GM12878 (cell line): ENCODE results near the gene GPT2. TPM values are rescaled to one million over a fixed set of nuclear protein-coding genes. Genes with fewer than 3 reads are reported as not detected.

Source experiments
- ATAC-seq: fragments of 200-7000 bp; cut with Tn5 transposase; 3 replicates; pipeline ENCODE4 v1.9.1; 2020; ENCODE audit warnings: mild to moderate bottlenecking, moderate library complexity
- BruUV-seq: library from RNA; stranded (reverse); fragments of 400-500 nt; replicated peaks from 2 replicates; lab custom pipeline; 2021; lab: Mats Ljungman, UMichigan
- CTCF ChIA-PET: fragments of 300-600 bp; sonication (Branson Sonifier 250); formaldehyde crosslinking; extraction: SDS; loops from one replicate; lab custom pipeline; 2021; ENCODE audit warnings: inconsistent platforms; lab: Yijun Ruan, JAX
- POLR2A ChIA-PET: fragments of 350-600 bp; formaldehyde crosslinking; extraction: SDS; loops from one replicate; lab custom pipeline; 2021; ENCODE audit warnings: inconsistent platforms; lab: Charles Lee
- RAD21 ChIA-PET: fragments of 300-600 bp; sonication (Branson Sonifier 250); formaldehyde crosslinking; loops from one replicate; lab custom pipeline; 2023; ENCODE audit warnings: antibody characterized with exemption; ENCODE audit not compliant: unreplicated experiment; lab: Charles Lee
- SMC1A ChIA-PET: fragments of 300-600 bp; sonication (Branson Sonifier 250); formaldehyde crosslinking; loops from one replicate; lab custom pipeline; 2023; ENCODE audit not compliant: unreplicated experiment, uncharacterized antibody; lab: Charles Lee
- DNase-seq: peaks from one replicate; pipeline ENCODE4 v3.0.0-alpha.2; 2011; ENCODE audit warnings: low read depth, low spot score
- FAIRE-seq: peaks from 3 replicates; lab custom pipeline; 2011; peaks lifted over from hg19 to GRCh38; lab: Jason Lieb, UNC
- H2AFZ ChIP-seq: 2 replicates; pipeline ENCODE4 v1.6.0; 2011; ENCODE audit warnings: low read depth, low read length, control low read depth; ENCODE audit not compliant: control insufficient read depth
- H3K27ac ChIP-seq: 2 replicates; pipeline ENCODE4 v1.5.1; 2011; ENCODE audit warnings: control low read depth; ENCODE audit not compliant: control insufficient read depth, insufficient read depth
- H3K27me3 ChIP-seq, 2 experiments: replicated peaks in 1 of 2; 2 replicates each; pipeline versions ENCODE4 v1.6.0 to v1.6.1; 2011; ENCODE audit warnings: low read length in 1 of 2; ENCODE audit not compliant: control insufficient read depth in 2 of 2, insufficient read depth in 2 of 2
- H3K36me3 ChIP-seq, 2 experiments: 2 replicates each; pipeline ENCODE4 v1.5.1; 2011; ENCODE audit warnings: low read length in 1 of 2; ENCODE audit not compliant: control insufficient read depth in 2 of 2, insufficient read depth in 2 of 2
- H3K4me1 ChIP-seq: 2 replicates; pipeline ENCODE4 v1.6.1; 2011; ENCODE audit warnings: mild to moderate bottlenecking, low read length, moderate library complexity, mixed read lengths; ENCODE audit not compliant: control insufficient read depth, insufficient read depth
- H3K4me2 ChIP-seq: 2 replicates; pipeline ENCODE4 v1.6.0; 2011; ENCODE audit warnings: control low read depth; ENCODE audit not compliant: control insufficient read depth, insufficient read depth
- H3K4me3 ChIP-seq: fragments of 200-600 bp; sonication (generic); 2 replicates; pipeline ENCODE4 v1.5.1; 2016
- H3K79me2 ChIP-seq: 2 replicates; pipeline ENCODE4 v1.6.0; 2011; ENCODE audit warnings: low read length; ENCODE audit not compliant: control insufficient read depth, insufficient read depth
- H3K9ac ChIP-seq: 2 replicates; pipeline ENCODE4 v1.8.0; 2011; ENCODE audit warnings: low read length, control low read depth, mixed read lengths; ENCODE audit not compliant: control insufficient read depth, insufficient read depth
- H3K9me3 ChIP-seq: replicated peaks from 3 replicates; pipeline ENCODE4 v1.5.1; 2011; ENCODE audit warnings: mild to moderate bottlenecking, low read length; ENCODE audit not compliant: control insufficient read depth, insufficient read depth
- H4K20me1 ChIP-seq: 2 replicates; pipeline ENCODE4 v1.6.0; 2011; ENCODE audit not compliant: control insufficient read depth, insufficient read depth
- BCLAF1 ChIP-seq: fragments of 450-650 bp; IDR thresholded peaks from 2 replicates; pipeline ENCODE4 v1.6.1; 2017; ENCODE audit warnings: antibody characterized with exemption, mild to moderate bottlenecking, moderate library complexity
- BHLHE40 ChIP-seq, 2 experiments: fragments of 450-650 bp in 1 of 2; IDR thresholded peaks; 2 replicates each; pipeline ENCODE4 v1.6.1; 2011 to 2017; ENCODE audit warnings: low read depth in 2 of 2, borderline replicate concordance in 1 of 2, improper control_type of control experiment in 1 of 2, low read length in 1 of 2, mild to moderate bottlenecking in 1 of 2
- CHD1 ChIP-seq: IDR thresholded peaks from 2 replicates; pipeline ENCODE4 v1.6.1; 2012; ENCODE audit warnings: low read depth, low read length, improper control_type of control experiment
- CHD4 ChIP-seq: fragments of 200-600 bp; sonication (generic); IDR thresholded peaks from 2 replicates; pipeline ENCODE4 v1.6.1; 2016; ENCODE audit warnings: mild to moderate bottlenecking
- EZH2 ChIP-seq: IDR thresholded peaks from 2 replicates; pipeline ENCODE4 v1.6.1; 2012; ENCODE audit warnings: low read depth, mild to moderate bottlenecking, control low read depth, inconsistent platforms, low read length, borderline replicate concordance; ENCODE audit not compliant: control insufficient read depth
- NR2F1 ChIP-seq: fragments of 450-650 bp; conservative IDR thresholded peaks from 2 replicates; pipeline ENCODE4 v1.6.1; 2017; ENCODE audit warnings: mild to moderate bottlenecking
- POLR2A ChIP-seq: IDR thresholded peaks from 2 replicates; pipeline ENCODE4 v1.6.1; 2011; ENCODE audit warnings: low read depth, mild to moderate bottlenecking, low read length
- RELB ChIP-seq: fragments of 450-650 bp; IDR thresholded peaks from 2 replicates; pipeline ENCODE4 v1.6.1; 2017; ENCODE audit warnings: low read depth, mild to moderate bottlenecking, moderate library complexity
- SIN3A ChIP-seq: IDR thresholded peaks from 2 replicates; pipeline ENCODE4 v1.6.1; 2012; ENCODE audit warnings: low read depth, low read length, improper control_type of control experiment
- SMAD1 ChIP-seq: fragments of 450-650 bp; IDR thresholded peaks from 2 replicates; pipeline ENCODE4 v1.6.1; 2018; ENCODE audit warnings: mild to moderate bottlenecking, low read depth; ENCODE audit not compliant: partially characterized antibody
- TCF3 ChIP-seq: IDR thresholded peaks from 2 replicates; pipeline ENCODE4 v1.6.1; 2012; ENCODE audit warnings: low read depth, mild to moderate bottlenecking, low read length, borderline replicate concordance; ENCODE audit not compliant: insufficient read depth
- ZNF274 ChIP-seq: IDR thresholded peaks from one replicate; pipeline ENCODE4 v1.8.0; 2011; ENCODE audit not compliant: insufficient read length, insufficient read depth
- WGBS: methylation state at CpG from one replicate; pipeline ENCODE4 v1.1.6; 2016; ENCODE audit warnings: low lambda C conversion rate; ENCODE audit not compliant: insufficient replicate concordance, insufficient coverage; ENCODE audit errors: missing lambda C conversion rate; 5-methylcytosine and 5-hydroxymethylcytosine counted together
- in situ Hi-C: fragments of 300-500 bp; cut with MboI; formaldehyde crosslinking; loops from 9 replicates; pipeline ENCODE4 v1.14.3; 2018; ENCODE audit warnings: mixed read lengths
- intact Hi-C: fragments of 100-400 bp; cut with micrococcal nuclease; formaldehyde crosslinking; loops from one replicate; pipeline ENCODE4 v1.14.2; 2022; ENCODE audit not compliant: unreplicated experiment
- polyA plus RNA-seq, 11 experiments: library from polyadenylated mRNA; depleted of rRNA in 4 of 11; unstranded in 6 of 11; stranded (reverse) in 5 of 11; fragments of >200 nt; fragmentation: Nextera tagmentation in 4 of 11; fragmentation: Illumina TruSeq in 1 of 11; extraction: Ambion mirVana in 4 of 11; extraction: Trizol in 1 of 11; gene quantifications; 1 replicate in 1 of 11; 2 replicates in 10 of 11; pipeline versions ENCODE4 v1.2.1 to v1.2.3, GENCODE V29; 2011 to 2016; ENCODE audit warnings: inconsistent platforms in 2 of 11, missing spikeins in 2 of 11, low read depth in 1 of 11
- total RNA-seq, 4 experiments: library from RNA; depleted of rRNA in 3 of 4; stranded (reverse); fragments of >200 nt in 3 of 4; fragmentation: Illumina TruSeq in 1 of 4; extraction: Trizol in 1 of 4; gene quantifications; 2 replicates each; pipeline versions ENCODE4 v1.2.1 to v1.2.3, GENCODE V29; 2013 to 2021
- TF ChIP-seq, protein P1 (sequence below): fragments of 450-650 bp; formaldehyde crosslinking; IDR thresholded peaks from 2 replicates; pipeline ENCODE4 v1.5.0; 2022; ENCODE audit warnings: mild to moderate bottlenecking, missing genetic modification characterization

GPT2 gene
- total and polyA plus RNA-seq, 10 of the 15 experiments (the other 5 are each of a cell fraction or from before 2014, with no cell fraction given) = 0.45 to 9.9 (median 4.3) TPM

DNA sequence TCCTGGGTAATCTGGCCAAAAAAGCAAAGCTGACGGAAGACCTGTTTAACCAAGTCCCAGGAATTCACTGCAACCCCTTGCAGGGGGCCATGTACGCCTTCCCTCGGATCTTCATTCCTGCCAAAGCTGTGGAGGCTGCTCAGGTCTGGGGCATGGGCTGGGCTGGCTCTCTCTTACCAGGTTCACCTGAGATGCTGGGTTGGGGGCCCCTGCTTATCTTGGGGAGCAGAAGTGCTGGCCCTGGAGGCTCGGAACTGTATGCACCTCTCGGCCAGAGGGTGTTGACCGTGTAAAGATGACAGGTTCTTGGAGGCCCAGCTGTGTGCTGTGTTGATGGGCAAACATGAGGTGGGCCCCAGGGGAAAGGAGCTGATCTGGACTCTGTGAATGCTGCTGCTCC is 40.2 kb downstream of the GPT2 start:
- no peaks in the 10 kb centered on the region for H3K9me3 ChIP-seq
- no peaks in the 10 kb centered on the region for H3K27me3 ChIP-seq
- intact Hi-C loops = no loop called here
- ATAC-seq (no peak), FAIRE-seq (no peak), DNase-seq (no peak)
- POLR2A ChIA-PET = no interaction called here
- no TSS peak for BruUV-seq
- in situ Hi-C loops = loop anchor here (5.0 kb wide), 1 partner anchor 67 kb away; no protein-coding TSS in a partner anchor
- no peak overlapping the region for H3K27ac ChIP-seq
- H3K4me2 ChIP-seq = no peak overlapping the region
- H3K4me1 ChIP-seq = peaks cover 5% of the 10 kb centered on the region
- H3K9ac ChIP-seq = no peak overlapping the region
- CTCF ChIA-PET = no interaction called here
- no peak overlapping the region for H3K4me3 ChIP-seq
- RAD21 ChIA-PET = interaction anchor here (1.1 kb wide), 1 partner anchor 71 kb away, joined by 3 read pairs; no protein-coding TSS in a partner anchor
- H3K79me2 ChIP-seq = no peaks in the 10 kb centered on the region
- peaks cover 0 to 3% of the 10 kb centered on the region in 2 experiments; a peak in 2 of 4 replicates for H3K36me3 ChIP-seq
- SMC1A ChIA-PET = interaction anchor here (1.5 kb wide), 1 partner anchor 70 kb away, joined by 5 read pairs; no protein-coding TSS in a partner anchor
- WGBS = 88% methylated on average over 6 of the region's 6 CpGs
- H4K20me1 ChIP-seq = no peaks in the 10 kb centered on the region
- H2AFZ ChIP-seq = no peak overlapping the region
- no peak for TF ChIP-seq CHD1
- no peak for TF ChIP-seq SMAD1
- no peak for TF ChIP-seq ZNF274
- TF ChIP-seq SIN3A = no peak
- no peak for TF ChIP-seq POLR2A
- TF ChIP-seq, protein P1, sequence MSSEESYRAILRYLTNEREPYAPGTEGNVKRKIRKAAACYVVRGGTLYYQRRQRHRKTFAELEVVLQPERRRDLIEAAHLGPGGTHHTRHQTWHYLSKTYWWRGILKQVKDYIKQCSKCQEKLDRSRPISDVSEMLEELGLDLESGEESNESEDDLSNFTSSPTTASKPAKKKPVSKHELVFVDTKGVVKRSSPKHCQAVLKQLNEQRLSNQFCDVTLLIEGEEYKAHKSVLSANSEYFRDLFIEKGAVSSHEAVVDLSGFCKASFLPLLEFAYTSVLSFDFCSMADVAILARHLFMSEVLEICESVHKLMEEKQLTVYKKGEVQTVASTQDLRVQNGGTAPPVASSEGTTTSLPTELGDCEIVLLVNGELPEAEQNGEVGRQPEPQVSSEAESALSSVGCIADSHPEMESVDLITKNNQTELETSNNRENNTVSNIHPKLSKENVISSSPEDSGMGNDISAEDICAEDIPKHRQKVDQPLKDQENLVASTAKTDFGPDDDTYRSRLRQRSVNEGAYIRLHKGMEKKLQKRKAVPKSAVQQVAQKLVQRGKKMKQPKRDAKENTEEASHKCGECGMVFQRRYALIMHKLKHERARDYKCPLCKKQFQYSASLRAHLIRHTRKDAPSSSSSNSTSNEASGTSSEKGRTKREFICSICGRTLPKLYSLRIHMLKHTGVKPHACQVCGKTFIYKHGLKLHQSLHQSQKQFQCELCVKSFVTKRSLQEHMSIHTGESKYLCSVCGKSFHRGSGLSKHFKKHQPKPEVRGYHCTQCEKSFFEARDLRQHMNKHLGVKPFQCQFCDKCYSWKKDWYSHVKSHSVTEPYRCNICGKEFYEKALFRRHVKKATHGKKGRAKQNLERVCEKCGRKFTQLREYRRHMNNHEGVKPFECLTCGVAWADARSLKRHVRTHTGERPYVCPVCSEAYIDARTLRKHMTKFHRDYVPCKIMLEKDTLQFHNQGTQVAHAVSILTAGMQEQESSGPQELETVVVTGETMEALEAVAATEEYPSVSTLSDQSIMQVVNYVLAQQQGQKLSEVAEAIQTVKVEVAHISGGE (CRISPR knock-in tag) = no peak
- no peak for TF ChIP-seq BCLAF1
- TF ChIP-seq CHD4 = no peak
- no peak for TF ChIP-seq EZH2
- no peak for TF ChIP-seq TCF3
- no peak for TF ChIP-seq RELB
- TF ChIP-seq NR2F1 = no peak
- TF ChIP-seq BHLHE40 (IDR thresholded peaks at IDR 0.05; ENCODE audit: borderline replicate concordance in 1 of 2, low read depth in 2 of 2, low read length in 1 of 2) = no peak
